ENCODE measurements around the gene METAP2.

DNA sequence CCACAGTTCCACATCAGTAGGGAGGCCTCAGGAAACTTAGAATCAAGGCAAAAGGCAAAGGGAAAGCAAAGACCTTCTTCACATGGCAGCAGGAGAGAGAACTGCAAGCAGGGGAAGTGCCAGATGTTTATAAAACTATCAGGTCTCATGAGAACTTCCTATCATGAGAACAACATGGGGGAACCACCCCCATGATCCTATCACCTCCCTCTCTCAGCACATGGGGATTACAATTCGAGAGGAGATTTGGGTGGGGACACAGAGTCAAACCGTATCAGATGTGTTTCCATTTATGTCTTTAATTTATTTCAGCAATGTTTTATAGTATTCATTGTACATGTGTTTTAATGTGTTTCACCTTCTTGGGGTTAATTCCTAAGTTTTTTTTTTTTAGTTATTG lies 25.8 kb downstream of the METAP2 start:
- TF ChIP-seq, protein P1, sequence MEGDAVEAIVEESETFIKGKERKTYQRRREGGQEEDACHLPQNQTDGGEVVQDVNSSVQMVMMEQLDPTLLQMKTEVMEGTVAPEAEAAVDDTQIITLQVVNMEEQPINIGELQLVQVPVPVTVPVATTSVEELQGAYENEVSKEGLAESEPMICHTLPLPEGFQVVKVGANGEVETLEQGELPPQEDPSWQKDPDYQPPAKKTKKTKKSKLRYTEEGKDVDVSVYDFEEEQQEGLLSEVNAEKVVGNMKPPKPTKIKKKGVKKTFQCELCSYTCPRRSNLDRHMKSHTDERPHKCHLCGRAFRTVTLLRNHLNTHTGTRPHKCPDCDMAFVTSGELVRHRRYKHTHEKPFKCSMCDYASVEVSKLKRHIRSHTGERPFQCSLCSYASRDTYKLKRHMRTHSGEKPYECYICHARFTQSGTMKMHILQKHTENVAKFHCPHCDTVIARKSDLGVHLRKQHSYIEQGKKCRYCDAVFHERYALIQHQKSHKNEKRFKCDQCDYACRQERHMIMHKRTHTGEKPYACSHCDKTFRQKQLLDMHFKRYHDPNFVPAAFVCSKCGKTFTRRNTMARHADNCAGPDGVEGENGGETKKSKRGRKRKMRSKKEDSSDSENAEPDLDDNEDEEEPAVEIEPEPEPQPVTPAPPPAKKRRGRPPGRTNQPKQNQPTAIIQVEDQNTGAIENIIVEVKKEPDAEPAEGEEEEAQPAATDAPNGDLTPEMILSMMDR (IDR thresholded peaks at IDR 0.05; ENCODE audit: low read depth, low read length, poor library complexity, severe bottlenecking) = no peak
- TF ChIP-seq EZH2phosphoT487 (IDR thresholded peaks at IDR 0.05; ENCODE audit: borderline replicate concordance, low read length) = no peak

Data from DOHH2 (cell line).